CD4-positive, alpha-beta T cell treated with Interleukin-4 for 1 hour (primary cell): ENCODE measurements around the gene EEF1AKMT3.

Experiments used
- DNase-seq, 2 donors: peaks; one replicate each; pipeline ENCODE4 v3.0.0-alpha.2; 2020 to 2022

EEF1AKMT3 gene

DNA sequence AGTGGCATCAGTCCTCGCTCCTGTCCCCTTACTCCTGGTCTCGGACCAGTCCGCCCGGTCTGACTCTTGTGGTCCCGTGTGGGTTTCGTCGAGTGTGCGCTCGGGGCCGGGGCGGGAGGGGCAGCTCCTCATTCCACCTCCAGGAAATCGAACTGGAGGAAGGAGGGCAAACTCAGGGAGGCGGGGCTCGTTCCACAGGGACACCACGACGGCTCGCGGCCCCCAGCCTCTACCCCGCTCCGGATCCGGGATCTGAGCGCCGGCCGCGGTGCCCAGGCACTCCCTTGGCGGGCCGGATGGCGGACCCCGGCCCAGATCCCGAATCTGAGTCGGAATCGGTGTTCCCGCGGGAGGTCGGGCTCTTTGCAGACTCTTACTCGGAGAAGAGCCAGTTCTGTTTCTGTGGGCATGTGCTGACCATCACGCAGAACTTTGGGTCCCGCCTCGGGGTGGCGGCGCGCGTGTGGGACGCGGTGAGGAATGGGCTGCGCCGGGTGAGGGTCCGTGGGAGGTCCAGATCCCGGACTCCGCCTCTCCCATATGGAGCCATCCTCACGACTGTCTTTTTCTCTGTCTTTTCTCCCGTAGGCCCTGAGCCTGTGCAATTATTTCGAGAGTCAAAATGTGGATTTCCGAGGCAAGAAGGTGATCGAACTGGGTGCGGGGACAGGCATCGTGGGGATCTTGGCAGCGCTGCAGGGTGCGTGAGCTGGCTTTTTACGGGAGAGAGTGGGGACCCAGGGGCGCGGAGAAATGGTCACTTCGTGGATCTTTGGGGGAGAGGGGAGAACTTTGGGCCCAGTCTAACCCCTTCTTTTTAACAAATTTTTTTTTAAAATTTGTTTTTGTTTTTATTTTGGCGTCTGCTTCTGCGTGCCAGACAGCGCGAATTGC, at the start of gene EEF1AKMT3:
TSS of gene EEF1AKMT3 (plus strand) at position 186 of the 894 bp plus-strand sequence. CDS start at position 297, 111 bp downstream.
- no peak for DNase-seq

DNA sequence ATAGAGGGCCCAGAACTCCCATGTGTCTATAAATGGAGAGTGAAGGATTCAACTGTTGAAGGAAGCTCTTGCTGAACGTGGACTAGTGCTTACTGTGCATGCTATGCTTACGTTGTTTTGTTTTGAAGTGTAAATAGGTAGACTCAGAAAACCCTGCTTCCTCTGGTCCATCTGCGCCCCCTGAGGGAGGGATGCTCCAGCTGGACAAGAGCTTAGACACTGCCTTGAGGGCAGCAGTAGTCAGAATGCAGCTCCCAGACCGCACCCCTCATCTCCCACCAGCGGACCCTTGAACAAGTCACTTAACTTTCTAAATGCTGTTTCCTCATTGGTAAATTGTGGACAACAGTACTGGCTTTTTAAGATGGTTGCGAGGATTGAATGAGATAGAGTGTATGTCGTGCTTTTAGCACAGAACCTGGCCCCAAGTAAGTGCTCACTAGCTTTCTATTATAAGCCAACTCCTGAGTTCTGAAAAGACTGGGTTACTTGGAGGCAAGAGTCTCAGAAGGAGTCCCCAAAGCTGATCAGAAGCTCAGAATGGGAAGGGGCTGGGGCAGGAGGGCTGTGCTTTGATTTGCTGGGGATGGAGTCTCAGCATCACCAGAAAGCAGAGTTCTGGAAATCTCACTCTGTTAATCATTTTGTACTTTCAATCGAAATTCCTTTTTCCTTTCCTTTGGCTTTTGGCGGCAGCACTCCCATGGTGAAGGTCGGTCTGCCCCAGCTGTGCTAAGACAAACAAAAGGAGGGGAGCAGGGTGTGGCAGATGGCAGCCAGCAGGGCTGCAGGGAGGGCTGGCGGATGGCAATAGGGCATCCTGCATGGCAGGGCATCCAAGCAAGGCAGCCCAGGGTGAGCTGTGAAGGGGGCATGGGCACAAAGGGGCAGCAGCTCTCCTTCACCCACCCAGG, 49.4 kb upstream of the EEF1AKMT3 start:
- no peak for DNase-seq

DNA sequence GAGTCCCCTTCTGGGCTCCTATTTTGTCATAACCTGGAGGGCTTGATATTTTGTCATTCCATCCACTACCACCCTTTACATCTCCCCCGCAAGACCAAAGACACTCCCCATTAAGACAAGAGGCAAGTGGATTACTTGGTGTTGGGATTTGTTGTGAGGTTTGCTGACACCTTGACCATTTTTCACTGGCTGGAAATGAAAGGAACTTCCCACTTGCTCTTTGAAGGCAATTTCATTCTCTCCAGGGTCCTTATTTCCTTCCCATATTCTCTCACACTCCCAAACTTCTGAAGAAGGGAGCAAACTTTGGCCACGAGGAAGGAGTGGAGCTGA, 48.8 kb upstream of the EEF1AKMT3 start:
- DNase-seq: no peak

DNA sequence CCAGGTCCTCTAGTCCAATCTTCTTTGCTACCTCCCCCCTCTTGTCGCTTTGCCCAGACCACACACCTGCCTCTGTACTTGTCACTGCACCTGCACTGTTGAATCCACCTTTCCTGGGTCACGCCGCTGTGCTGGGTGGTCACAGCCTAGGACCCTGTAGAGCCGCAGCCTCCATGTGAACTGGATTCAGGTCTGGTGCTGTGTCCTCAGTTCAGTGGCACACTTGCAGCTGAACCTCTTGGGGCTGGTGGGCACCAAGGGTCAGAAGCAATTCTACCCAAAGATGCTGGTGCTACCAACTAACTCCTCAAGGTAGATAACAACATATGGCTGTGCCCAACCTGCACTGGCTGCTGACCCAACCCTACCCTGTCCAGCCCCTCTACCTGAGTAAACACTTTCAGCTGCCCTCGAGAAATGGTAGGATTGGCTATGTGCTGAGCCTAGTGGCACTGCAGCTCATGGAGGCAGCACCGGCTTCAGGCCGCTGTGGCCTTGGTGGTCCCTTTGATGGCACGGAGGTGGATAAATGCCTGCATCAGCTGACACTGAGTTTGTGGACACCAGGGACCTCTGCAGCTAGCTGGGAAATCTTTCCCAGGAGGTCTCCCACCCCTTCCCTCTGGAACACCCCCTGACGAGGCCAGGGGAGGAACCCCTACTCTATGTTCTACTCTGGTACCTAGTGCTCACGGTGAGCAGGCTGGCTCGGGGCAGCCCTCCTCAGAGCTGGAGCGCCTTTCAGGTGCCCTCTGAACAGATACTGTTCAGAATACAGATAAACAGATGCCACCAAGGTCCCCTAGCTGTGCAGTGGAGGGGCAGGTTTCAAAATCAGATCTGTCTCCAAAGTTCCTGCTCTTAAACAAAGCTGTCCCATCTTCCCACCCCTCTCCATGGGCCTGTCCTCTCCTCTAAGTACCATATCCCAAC, 48.1 kb upstream of the EEF1AKMT3 start:
- DNase-seq: no peak

DNA sequence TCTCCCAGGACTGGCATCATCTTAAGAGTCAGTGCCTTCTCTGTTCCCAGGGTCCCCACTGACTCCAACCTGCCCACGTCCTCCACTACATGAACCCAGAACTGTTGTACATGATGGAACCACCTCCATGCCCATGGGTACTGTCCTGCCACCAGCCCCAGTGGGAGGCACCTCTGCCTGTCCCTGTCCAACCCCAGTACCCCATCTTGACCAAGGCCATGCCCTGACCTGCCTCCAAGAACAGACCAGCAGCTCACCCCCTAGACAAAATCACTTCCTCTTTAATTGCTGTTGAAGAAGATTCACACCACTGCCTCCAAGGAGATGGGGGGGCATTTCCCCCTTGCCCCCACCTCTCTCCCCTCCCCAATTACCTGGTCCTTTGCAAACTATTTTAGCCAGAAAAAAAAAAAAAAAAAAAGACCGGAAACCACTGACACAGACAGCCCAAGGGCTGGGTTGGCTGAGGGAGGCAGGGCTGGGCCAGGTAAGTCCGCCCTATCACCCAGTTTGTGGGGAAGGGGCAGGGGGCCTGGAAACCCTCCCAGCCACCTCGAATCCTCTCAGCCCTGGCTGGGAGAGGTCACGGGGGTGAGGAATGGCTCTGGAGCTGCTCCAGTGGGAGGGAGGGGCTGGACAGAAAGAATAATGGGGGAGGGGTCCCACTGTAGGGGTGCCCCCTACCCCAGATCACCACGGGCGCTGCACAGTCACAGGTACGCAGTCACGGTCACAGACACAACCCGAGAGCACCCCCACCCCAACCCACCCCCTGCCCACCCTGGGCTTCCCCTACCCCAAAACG, 47.3 kb upstream of the EEF1AKMT3 start:
- DNase-seq: no peak

DNA sequence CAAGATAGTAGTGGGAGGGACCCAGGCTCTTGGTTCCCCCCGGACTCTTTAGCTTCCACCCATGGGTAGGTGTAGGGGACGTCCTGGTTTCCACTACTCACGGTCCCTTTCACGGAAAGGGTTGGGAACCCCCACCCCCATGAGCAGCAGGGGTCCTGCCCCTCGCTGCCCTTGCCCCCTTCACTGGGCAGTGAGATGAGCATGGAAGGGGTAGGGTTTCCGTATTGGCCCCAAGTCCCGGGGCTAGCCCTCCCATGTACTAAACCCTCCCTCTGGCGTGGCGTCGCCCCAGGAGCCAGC, 46.6 kb upstream of the EEF1AKMT3 start:
- no peak for DNase-seq

DNA sequence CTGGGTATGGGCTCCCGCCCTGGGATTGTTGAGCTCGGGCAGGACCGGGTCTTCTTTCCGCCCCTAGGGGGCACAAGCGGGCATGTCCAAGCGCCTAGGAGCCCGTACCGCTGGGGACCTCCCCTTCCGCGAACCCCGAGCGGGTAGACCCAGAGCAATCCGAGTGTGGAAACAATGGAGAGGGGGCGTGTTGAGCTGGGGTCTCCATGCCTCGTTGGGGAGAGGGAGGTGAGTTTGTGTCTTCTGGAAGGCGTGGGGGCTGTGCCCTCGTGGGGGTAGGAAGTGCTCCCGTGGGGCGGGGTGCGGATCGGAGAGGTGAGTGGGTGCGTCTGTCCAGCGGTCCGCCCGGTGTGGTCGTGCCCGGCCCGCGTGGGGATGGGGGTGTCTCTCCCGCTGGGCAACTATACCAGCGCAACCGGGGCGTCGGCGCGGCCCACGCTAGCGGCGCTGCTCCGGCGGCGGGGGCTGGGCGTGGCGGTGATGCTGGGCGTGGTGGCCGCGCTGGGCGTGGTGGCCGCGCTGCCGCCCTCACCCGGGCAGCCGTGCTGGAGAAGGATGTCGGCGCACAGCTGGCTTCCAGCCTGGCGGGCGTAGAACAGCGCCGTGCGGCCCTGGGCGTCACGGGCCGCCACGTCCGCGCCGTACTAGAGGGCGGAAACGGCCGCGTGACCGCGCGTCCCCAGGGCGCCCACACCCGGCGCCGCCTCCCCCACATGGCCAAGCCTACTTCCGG, 46.1 kb upstream of the EEF1AKMT3 start:
- peak in 1 of 2 donors; percentile 42 for DNase-seq

DNA sequence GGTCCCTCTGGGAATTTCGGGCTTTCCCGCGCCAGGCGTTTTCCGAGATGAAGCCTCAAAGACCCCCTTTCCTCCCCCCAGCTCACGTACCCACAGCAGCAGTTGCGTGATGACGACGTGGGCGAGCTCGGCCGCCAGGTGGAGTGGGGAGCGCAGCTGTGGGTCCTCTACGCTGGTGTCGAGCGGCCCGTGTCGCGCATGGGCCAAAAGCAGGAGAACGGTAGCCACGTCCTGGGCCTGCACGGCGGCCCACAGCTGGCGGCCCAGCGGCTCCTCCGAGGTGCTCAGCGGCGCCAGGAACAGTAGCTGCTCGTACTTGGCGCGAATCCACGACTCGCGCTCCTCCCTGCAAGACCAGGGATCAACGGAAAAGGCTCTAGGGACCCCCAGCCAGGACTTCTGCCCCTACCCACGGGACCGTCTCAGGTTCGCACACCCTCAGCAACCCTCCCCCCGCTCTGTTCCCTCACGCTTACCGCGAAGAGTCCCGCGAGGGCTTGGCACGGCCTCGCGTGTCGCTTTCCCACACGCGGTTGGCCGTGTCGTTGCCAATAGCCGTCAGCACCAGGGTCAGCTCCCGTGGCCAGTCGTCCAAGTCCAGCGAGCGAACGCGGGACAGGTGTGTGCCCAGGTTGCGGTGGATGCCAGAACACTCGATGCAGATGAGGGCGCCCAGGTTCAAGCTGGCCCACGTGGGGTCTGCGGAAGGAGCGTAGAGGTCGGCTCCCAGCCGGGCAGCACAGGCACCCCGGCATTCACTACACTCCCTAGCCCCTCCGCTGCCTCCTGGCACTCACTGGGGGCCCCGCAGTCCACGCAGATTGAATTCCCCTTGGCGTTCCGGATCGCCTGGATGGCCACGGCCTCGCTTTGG, 45.3 kb upstream of the EEF1AKMT3 start:
- no peak for DNase-seq

DNA sequence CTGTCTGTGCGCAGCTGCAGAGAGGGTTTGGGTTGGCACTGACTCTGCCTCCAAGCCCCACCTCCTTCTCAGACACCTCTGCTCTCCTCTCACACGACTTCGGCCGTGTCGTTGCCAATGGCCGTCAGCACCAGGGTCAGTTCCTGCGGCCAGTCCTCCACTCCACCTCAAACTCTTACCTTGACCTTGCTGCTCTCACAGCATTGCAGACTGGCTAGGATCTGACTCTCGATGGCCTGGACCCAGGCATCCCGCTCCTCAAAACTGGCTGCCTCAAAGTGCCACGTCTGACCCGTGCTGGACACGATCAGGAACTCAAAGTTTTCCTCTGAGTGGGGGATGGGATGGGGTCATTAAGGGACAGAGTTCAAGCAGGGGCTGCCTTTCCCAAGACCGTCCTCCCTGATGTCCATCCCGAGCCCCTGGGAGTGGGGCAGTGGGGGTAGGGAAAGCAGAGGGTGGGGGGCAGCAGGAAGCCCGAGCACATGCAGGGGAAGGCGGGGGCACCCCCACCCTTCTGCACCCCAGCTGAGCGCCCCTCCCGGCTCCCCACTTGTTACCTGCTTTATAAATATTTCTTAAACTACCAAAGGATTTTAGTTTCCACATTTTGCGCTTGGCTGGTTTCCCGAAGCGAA, 44.5 kb upstream of the EEF1AKMT3 start:
- no peak for DNase-seq

DNA sequence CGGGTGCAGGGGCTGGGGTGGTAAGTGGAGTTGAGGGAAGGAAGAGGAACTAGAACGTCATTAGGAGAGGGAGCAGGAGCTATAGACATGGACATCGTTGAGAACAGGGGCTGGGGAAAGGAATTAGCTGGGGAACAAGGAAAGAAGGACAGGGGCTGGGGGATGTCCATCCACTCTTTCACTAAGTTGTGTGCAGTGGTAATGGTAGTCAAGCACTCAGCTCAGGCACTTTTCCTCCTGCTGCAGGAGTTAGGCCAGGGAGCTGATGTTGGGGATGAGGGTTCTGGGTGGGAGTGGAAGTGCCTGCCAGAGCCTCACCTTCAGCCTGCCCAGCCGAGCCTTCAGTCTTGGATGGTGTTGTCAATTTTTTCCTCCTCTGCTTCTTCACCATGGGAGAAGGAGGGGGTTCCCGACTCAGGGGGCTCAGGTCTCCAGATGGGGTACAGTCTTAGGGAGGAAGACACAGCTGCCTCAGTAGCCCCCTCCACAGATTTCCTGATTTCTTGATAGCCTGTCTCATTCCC, 43.0 kb upstream of the EEF1AKMT3 start:
- no peak for DNase-seq

DNA sequence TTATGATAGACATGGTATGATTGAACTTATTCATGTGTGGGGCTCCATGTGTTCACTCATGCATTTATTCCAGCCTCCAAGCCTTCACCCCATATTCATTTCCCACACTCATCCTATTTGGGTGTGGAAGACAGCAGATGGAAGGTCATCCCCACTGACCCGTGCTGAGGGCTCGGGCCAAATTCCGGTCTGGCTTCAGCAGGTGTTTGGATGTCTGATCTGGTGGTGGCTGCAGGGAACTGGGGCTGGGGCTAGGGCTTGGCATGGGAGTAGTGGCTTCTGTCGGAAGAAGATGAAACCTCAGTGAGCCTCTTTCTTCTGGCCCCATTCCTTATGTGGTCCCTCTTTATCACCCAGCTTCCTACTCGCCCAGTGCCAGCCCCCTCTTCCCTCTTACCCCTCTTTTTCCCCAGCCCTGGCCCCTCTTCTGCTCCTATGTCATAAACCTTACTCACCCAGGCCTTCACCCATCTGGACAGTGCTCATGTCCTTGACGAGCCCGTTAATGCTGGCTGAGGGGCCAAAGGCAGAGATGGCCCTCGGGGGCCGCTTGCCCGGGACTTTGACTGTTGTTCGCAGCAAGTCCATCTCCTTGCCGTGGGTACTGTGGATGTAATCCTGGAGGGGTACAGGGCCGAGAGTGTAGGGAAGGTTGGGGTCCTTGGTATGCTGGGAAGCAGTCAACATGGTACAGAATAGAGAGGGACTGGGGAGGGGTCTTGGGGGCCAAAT, 41.9 kb upstream of the EEF1AKMT3 start:
- DNase-seq: no peak

DNA sequence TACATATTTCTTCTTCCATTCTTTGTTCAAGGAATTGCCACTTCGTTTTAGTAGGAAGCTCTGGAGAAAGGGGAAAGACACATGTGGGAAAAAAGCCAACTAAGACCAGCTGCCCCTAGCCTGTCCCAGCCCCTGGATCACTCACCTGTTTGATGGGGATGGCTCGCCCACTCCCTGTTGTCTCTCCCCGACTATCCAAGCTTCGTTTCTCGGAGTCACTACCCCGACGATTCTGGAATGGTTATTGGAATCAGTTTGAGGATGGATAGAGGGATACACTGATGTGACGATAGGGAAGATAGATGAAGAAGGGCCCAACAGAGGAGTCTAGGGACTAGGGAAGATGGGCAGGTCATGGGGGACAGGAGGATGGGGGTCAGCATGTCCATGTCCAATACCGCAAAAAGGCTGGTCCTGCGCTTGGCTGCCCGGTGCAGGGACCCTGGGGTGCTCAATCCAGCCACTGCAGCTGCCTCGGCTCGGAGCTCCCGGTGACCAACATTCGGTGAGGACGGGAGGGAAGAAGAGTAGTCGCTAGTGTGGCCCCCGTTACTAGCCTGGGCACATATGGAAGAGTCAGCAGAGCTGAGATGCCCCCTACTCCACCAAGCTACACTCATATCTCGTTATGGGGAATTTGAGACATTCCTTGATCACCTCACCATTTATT, 40.9 kb upstream of the EEF1AKMT3 start:
- no peak for DNase-seq

DNA sequence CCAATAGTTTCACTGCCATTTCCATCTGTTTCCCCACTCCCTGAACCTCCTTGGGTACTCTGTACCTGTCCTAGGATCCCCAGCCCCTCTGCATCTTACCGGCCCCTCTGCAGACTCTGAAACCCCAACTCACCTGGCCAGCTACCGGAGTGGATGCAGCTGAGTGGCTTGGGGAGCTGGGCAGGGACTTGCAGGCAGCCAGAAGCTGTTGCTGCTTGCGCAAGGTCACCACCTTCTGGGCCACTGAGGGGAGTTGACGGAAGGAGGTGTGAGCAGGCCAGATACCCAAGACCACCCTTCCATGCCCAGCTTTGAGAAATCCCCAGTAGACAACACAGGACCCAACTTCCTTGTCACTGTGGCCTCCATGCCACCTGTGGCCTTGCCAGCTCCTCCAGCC, 40.1 kb upstream of the EEF1AKMT3 start:
- no peak for DNase-seq

DNA sequence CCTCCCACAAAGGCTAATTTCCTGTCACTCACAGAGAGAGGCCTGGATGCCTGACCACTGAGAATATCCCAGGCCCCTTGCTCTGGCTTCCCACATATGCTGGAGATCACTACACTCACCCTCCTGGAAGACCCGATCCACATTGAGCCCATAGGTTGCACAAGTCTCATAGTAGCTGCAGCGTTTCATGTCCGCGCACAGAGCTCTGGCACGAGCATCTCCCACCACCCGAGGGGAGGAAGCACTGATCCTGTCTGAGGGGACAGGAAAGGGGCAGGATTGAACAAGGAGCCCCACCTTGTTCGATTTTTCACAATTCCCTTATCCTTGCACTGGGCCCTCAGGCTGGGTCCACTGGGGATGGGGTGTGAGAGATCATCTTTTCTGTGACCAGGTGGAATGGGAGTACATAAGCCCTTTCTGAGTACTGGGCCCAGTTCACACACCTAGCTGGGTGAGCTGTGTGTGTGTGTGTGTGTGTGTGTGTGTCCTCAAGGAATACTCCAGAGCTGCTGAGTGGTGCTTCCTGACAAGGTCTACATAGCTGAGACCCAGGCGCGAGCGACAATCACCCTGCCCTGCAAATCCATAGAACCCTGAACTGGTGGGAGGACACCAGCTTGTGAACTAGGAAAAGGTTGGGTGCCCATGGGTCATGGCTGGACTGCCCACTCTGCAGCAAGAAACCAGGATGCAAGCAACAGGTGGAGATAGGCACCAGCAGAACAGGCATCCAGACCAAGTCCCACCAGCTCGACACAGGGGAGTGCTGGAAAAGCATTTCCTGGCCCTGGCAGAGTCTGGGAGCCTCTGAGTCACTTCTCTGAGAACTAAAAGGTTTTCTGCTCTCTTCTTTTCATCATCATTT, 39.5 kb upstream of the EEF1AKMT3 start:
- DNase-seq: no peak

DNA sequence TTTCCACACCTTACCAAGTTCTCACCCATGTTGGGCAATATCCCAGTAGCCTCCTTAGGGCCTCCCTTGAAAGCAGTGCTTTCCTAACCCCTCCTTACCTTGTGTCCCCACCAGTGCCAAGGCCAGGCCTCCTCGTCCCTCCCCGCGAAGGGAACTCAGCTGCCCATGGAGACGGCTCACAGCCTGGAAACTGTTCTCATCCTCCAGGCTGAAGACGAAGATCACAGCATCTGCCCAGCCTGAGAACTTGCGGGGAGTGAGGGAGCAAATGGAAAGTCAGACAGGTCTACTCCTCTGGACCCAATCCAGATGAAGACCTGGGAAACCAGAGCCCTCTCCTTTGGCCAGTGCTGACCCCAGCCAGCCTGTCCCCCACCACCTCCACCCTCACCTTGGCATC, 38.5 kb upstream of the EEF1AKMT3 start:
- no peak for DNase-seq

DNA sequence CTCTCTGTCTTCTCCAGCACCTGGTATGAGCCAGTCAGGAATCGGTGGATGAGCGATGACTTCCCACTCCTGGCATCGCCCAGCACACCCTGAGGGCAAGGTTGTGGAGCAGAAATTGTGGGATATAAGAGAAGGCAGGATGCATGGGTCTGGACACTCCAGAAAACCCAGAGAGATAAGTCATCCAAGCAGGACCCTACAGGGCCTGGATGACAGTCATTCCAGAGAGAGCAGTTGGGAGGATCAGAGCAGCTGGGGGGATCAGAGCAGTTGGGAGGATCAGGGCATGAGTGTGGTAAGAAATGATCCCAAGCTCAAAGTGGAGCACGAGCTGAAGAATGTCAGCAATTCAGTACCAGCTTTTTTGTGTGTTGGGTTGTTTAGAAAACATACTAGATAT, 37.8 kb upstream of the EEF1AKMT3 start:
- no peak for DNase-seq

DNA sequence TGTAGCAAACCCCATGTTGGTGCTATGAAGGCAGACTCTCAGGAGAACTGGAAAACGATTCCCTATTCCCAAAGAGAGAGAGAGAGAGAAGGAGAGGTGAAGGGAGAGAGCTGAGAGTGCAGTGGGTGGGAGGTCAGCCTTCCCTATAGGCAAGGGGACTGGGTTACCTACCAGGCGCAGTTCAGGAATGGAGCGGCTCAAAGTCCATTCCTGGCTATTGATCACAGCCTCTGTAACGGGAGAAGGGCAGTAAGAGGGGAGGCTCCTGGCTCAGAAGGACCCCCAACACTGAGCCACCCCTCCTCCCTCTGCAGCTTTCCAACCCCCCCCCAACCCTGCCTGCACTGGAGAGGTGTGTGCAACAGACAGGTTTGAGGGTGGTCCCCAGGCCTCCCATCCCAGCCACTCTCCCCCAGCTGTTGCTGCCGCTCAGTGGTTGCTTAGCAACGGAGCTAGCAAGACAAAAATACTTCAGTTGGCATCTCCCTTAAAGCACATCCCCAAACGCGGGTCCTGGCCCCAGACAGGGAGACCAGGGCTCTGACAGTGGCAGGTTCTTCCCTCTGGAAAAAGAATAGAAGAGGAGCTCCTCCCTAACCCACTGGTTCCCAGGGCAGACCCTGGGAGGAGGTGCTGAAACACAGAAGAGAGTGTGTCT, 37.1 kb upstream of the EEF1AKMT3 start:
- DNase-seq: no peak
